Lower leg skin (tissue), 4 donors: ENCODE results near the gene SMC6. TPM values are rescaled to one million over a fixed set of nuclear protein-coding genes. Genes with fewer than 3 reads are reported as not detected.

Experiments
- DNase-seq, 2 donors: peaks; one replicate each; pipeline ENCODE4 v3.0.0-alpha.2; 2019; ENCODE audit warnings: low spot score in 2 of 2
- H3K4me3 ChIP-seq: fragments of 200-600 bp; sonication (generic); 2 replicates; pipeline ENCODE4 v1.5.1; 2017; ENCODE audit warnings: mild to moderate bottlenecking, low read depth; ENCODE audit not compliant: poor library complexity, severe bottlenecking
- POLR2A ChIP-seq, 2 donors: fragments of 450-650 bp; IDR thresholded peaks; one replicate each; pipeline ENCODE4 v1.6.1; 2016 to 2017; ENCODE audit warnings: antibody characterized with exemption in 2 of 2, mild to moderate bottlenecking in 1 of 2, moderate library complexity in 1 of 2
- WGBS, 2 donors: methylation state at CpG; one replicate each; pipeline ENCODE4 v1.1.5; 2018; 5-methylcytosine and 5-hydroxymethylcytosine counted together
- intact Hi-C: fragments of 100-400 bp; cut with DNase I; formaldehyde crosslinking; loops from one replicate; pipeline ENCODE4 v1.15.0; 2023; ENCODE audit warnings: low total_unique reads
- total RNA-seq, 4 donors: library from RNA; depleted of rRNA; stranded (reverse); fragments of >200 nt; gene quantifications; one replicate each; pipeline ENCODE4 v1.1.0, GENCODE V29; 2016
- TF ChIP-seq, protein P1 (sequence below), 3 donors: fragments of 450-650 bp; IDR thresholded peaks; one replicate each; pipeline ENCODE4 v1.5.1; 2016; ENCODE audit warnings: antibody characterized with exemption in 3 of 3, mild to moderate bottlenecking in 3 of 3, moderate library complexity in 2 of 3

Gene SMC6
- total RNA-seq, 4 donors from 2014 or later = 14.2 to 17.9 (median 15.4) TPM

DNA sequence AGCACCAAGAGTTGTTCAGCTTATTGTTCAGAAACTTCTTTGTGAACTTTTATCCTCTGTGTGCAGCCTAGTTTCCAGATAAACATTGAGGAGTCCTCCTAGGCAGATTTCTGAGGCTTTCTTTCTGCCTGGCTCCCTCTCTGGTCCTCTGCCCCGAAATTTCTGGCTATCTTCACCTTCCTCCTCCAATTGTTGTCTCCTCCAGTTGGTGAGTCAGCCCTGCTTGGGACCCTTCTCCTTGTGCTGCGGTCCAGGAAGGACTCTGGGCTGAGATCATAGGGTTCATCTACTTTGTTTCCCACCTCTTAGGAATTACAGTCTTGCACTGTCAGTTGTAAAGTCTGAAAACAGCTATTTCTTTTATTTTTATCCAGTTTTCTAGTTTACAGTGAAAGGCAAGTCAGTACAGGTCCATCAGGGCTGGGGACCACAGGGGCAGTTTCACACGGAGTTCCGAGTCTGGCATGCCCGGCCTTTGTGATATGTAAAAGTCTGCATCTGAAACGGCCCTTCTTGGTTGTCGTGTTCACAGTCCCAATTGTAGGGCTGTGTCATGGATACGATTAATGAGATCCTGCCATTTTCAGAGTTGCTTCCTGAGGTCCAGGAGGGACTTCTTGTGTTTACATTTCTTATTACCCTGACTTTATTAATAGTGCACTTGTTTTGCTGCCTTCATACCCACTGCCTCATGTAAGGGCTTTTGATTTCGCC is 100.8 kb downstream of the SMC6 start:
- no peak for TF ChIP-seq POLR2A (IDR thresholded peaks at IDR 0.05)
- TF ChIP-seq, protein P1, sequence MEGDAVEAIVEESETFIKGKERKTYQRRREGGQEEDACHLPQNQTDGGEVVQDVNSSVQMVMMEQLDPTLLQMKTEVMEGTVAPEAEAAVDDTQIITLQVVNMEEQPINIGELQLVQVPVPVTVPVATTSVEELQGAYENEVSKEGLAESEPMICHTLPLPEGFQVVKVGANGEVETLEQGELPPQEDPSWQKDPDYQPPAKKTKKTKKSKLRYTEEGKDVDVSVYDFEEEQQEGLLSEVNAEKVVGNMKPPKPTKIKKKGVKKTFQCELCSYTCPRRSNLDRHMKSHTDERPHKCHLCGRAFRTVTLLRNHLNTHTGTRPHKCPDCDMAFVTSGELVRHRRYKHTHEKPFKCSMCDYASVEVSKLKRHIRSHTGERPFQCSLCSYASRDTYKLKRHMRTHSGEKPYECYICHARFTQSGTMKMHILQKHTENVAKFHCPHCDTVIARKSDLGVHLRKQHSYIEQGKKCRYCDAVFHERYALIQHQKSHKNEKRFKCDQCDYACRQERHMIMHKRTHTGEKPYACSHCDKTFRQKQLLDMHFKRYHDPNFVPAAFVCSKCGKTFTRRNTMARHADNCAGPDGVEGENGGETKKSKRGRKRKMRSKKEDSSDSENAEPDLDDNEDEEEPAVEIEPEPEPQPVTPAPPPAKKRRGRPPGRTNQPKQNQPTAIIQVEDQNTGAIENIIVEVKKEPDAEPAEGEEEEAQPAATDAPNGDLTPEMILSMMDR (IDR thresholded peaks at IDR 0.05) = no peak
- no peak overlapping the region for H3K4me3 ChIP-seq
- no peak for DNase-seq
- intact Hi-C loops = no loop called here
- 71 to 82% methylated on average over 9 of the region's 9 CpGs for WGBS, 2 donors

DNA sequence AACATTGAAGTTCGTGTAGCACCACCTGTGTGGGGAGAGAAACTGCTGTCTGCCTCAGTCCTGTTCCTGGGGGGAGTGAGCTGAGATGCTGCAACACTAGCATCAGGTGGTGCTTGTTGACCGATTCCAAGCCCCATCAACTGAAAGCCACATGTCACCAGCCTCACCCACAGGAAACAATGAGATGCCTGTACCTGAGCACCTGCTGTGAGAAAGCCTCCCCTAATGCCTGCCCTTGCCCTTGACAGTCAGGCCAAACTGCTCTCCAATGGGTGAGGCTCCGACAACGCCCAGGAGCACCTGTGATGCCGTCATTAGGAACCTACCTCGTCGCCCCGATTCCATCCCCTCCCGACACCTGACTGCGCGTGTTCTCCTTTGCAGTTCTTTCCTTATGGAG is 104.6 kb downstream of the SMC6 start:
- DNase-seq = no peak
- intact Hi-C loops = no loop called here
- no peak overlapping the region for H3K4me3 ChIP-seq
- TF ChIP-seq, protein P1 (IDR thresholded peaks at IDR 0.05) = no peak
- no peak for TF ChIP-seq POLR2A (IDR thresholded peaks at IDR 0.05)
- WGBS, 2 donors = 79 to 93% methylated on average over 11 of the region's 11 CpGs

DNA sequence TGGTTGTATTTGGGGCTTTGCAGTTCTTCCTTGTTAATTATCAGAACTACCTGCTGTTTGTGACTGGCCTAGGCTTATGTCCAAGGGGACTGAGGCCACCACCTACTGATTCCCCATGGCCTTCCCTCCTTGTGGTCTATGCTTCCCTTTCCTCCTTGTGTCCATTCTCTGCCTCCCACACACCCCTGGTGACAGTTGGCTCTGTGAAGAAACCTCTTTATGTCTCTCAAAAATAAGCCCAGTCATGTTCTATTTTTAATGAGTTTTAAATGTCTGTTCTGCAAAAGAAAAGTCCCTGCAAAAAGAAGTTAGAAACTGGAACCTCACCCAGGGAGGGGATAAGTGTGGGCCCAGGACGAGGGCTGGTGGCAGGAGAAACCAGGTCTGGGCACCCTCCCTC is 105.0 kb downstream of the SMC6 start:
- no peak for DNase-seq
- WGBS, 2 donors = 57 to 70% methylated on average over 1 of the region's 1 CpG
- no peak for TF ChIP-seq POLR2A (IDR thresholded peaks at IDR 0.05)
- TF ChIP-seq, protein P1 (IDR thresholded peaks at IDR 0.05) = no peak
- no peak overlapping the region for H3K4me3 ChIP-seq
- intact Hi-C loops = no loop called here

DNA sequence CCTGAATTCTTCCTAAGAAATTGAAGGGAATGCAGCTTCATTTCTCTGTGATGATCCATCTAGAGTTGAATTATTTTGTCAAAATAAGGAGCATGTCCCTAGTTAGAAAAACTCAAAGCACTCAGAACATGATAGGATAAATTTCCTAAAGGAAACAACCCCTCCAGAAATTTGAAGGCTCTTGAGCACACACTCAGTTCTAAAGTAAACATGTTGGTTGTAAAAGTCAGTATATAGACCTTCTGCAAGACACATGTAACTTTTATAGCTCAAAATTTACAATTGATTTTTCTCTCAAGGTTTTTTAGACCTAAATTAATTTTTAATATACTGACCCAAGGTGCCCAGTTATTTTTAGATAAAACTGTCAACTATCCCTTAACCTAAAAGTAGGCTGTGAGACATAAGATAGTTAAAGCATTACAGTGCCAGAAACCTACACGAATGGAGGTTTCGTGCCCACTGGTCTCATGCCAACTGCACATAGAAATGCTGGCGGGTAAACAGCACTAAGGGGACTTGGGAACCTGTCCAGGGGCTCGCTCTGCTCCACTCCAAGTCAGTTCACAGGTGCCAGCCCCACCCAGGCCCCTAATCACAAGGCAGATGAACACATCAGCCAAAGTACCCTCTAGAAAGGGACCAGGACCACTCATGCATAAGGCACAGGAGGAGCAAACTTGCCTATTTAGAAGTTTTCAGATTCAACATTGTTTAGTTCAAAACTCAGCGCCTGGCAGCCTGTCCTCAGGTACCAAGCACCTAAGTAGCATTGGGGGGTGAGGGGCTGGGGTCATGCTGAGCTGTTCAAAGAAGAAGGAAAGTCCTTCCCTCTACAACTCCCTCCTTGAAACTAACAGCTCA is 106.5 kb downstream of the SMC6 start:
- TF ChIP-seq, protein P1 (IDR thresholded peaks at IDR 0.05) = no peak
- TF ChIP-seq POLR2A (IDR thresholded peaks at IDR 0.05) = no peak
- DNase-seq = no peak
- H3K4me3 ChIP-seq = no peak overlapping the region
- 53 to 67% methylated on average over 5 of the region's 5 CpGs for WGBS, 2 donors
- intact Hi-C loops = no loop called here

DNA sequence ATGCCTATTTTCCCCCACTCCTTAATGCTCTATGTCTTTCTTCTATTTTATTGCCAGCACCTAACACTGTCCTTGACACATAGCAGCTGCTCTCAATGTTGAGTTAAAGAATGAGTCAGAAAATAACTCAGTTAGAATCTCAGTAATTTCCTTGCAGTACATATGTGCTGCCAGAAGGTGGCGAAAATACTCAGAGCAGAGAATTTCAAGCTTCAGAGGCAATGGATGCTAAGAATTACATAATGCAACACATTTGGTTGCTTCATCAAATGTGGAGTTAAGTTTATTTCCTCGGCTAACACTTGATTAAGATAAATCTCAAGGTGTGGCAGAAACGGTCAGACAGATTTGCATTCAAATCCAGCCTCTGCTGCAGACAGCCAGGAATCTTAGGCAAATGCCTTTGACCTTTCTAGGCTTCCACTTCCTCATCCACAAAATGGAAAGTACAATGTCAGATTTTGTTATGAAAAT is 107.5 kb downstream of the SMC6 start:
- TF ChIP-seq, protein P1 (IDR thresholded peaks at IDR 0.05) = peak in 1 of 3 donors; percentile 19
- no peak for TF ChIP-seq POLR2A (IDR thresholded peaks at IDR 0.05)
- DNase-seq = peak in 1 of 2 donors; percentile 72

More for the DNA sequence above, 107.5 kb downstream of the SMC6 start:
- 1 to 4% methylated on average over 3 of the region's 3 CpGs for WGBS, 2 donors
- H3K4me3 ChIP-seq = no peak overlapping the region
- intact Hi-C loops = no loop called here
